GM12878 (cell line): Measurements from ENCODE around the gene POGLUT3. TPM values are rescaled to one million over a fixed set of nuclear protein-coding genes. Genes with fewer than 3 reads are reported as not detected.

Source experiments
- ATAC-seq: fragments of 200-7000 bp; cut with Tn5 transposase; 3 replicates; pipeline ENCODE4 v1.9.1; 2020; ENCODE audit warnings: mild to moderate bottlenecking, moderate library complexity
- BruUV-seq: library from RNA; stranded (reverse); fragments of 400-500 nt; replicated peaks from 2 replicates; lab custom pipeline; 2021; lab: Mats Ljungman, UMichigan
- CTCF ChIA-PET: fragments of 300-600 bp; sonication (Branson Sonifier 250); formaldehyde crosslinking; extraction: SDS; loops from one replicate; lab custom pipeline; 2021; ENCODE audit warnings: inconsistent platforms; lab: Yijun Ruan, JAX
- POLR2A ChIA-PET: fragments of 350-600 bp; formaldehyde crosslinking; extraction: SDS; loops from one replicate; lab custom pipeline; 2021; ENCODE audit warnings: inconsistent platforms; lab: Charles Lee
- RAD21 ChIA-PET: fragments of 300-600 bp; sonication (Branson Sonifier 250); formaldehyde crosslinking; loops from one replicate; lab custom pipeline; 2023; ENCODE audit warnings: antibody characterized with exemption; ENCODE audit not compliant: unreplicated experiment; lab: Charles Lee
- SMC1A ChIA-PET: fragments of 300-600 bp; sonication (Branson Sonifier 250); formaldehyde crosslinking; loops from one replicate; lab custom pipeline; 2023; ENCODE audit not compliant: unreplicated experiment, uncharacterized antibody; lab: Charles Lee
- DNase-seq: peaks from one replicate; pipeline ENCODE4 v3.0.0-alpha.2; 2011; ENCODE audit warnings: low read depth, low spot score
- FAIRE-seq: peaks from 3 replicates; lab custom pipeline; 2011; peaks lifted over from hg19 to GRCh38; lab: Jason Lieb, UNC
- H2AFZ ChIP-seq: 2 replicates; pipeline ENCODE4 v1.6.0; 2011; ENCODE audit warnings: low read depth, low read length, control low read depth; ENCODE audit not compliant: control insufficient read depth
- H3K27ac ChIP-seq: 2 replicates; pipeline ENCODE4 v1.5.1; 2011; ENCODE audit warnings: control low read depth; ENCODE audit not compliant: control insufficient read depth, insufficient read depth
- H3K27me3 ChIP-seq, 2 experiments: replicated peaks in 1 of 2; 2 replicates each; pipeline versions ENCODE4 v1.6.0 to v1.6.1; 2011; ENCODE audit warnings: low read length in 1 of 2; ENCODE audit not compliant: control insufficient read depth in 2 of 2, insufficient read depth in 2 of 2
- H3K36me3 ChIP-seq, 2 experiments: 2 replicates each; pipeline ENCODE4 v1.5.1; 2011; ENCODE audit warnings: low read length in 1 of 2; ENCODE audit not compliant: control insufficient read depth in 2 of 2, insufficient read depth in 2 of 2
- H3K4me1 ChIP-seq: 2 replicates; pipeline ENCODE4 v1.6.1; 2011; ENCODE audit warnings: mild to moderate bottlenecking, low read length, moderate library complexity, mixed read lengths; ENCODE audit not compliant: control insufficient read depth, insufficient read depth
- H3K4me2 ChIP-seq: 2 replicates; pipeline ENCODE4 v1.6.0; 2011; ENCODE audit warnings: control low read depth; ENCODE audit not compliant: control insufficient read depth, insufficient read depth
- H3K4me3 ChIP-seq: fragments of 200-600 bp; sonication (generic); 2 replicates; pipeline ENCODE4 v1.5.1; 2016
- H3K79me2 ChIP-seq: 2 replicates; pipeline ENCODE4 v1.6.0; 2011; ENCODE audit warnings: low read length; ENCODE audit not compliant: control insufficient read depth, insufficient read depth
- H3K9ac ChIP-seq: 2 replicates; pipeline ENCODE4 v1.8.0; 2011; ENCODE audit warnings: low read length, control low read depth, mixed read lengths; ENCODE audit not compliant: control insufficient read depth, insufficient read depth
- H3K9me3 ChIP-seq: replicated peaks from 3 replicates; pipeline ENCODE4 v1.5.1; 2011; ENCODE audit warnings: mild to moderate bottlenecking, low read length; ENCODE audit not compliant: control insufficient read depth, insufficient read depth
- H4K20me1 ChIP-seq: 2 replicates; pipeline ENCODE4 v1.6.0; 2011; ENCODE audit not compliant: control insufficient read depth, insufficient read depth
- BMI1 ChIP-seq: fragments of 450-650 bp; IDR thresholded peaks from 2 replicates; pipeline ENCODE4 v1.6.1; 2016; ENCODE audit warnings: mild to moderate bottlenecking, moderate library complexity, borderline replicate concordance
- EGR1 ChIP-seq, 2 experiments: IDR thresholded peaks; 1 replicate in 1 of 2; 2 replicates in 1 of 2; pipeline ENCODE4 v1.6.1; 2011 to 2012; ENCODE audit warnings: low read depth in 2 of 2, low read length in 2 of 2, borderline replicate concordance in 1 of 2, mild to moderate bottlenecking in 1 of 2, moderate library complexity in 1 of 2
- MTA2 ChIP-seq: fragments of 450-650 bp; IDR thresholded peaks from 2 replicates; pipeline ENCODE4 v1.6.1; 2016; ENCODE audit warnings: low read depth, mild to moderate bottlenecking, moderate library complexity
- MYB ChIP-seq: fragments of 150-350 bp; IDR thresholded peaks from 2 replicates; pipeline ENCODE4 v1.6.1; 2014; ENCODE audit warnings: mild to moderate bottlenecking, low read depth, low read length, borderline replicate concordance
- NFYA ChIP-seq: IDR thresholded peaks from 2 replicates; pipeline ENCODE4 v1.6.1; 2011; ENCODE audit warnings: low read depth, mild to moderate bottlenecking, low read length, improper control_type of control experiment, borderline replicate concordance
- NR2C2 ChIP-seq: IDR thresholded peaks from 2 replicates; pipeline ENCODE4 v1.6.1; 2011; ENCODE audit warnings: borderline replicate concordance, low read depth; ENCODE audit not compliant: control insufficient read depth, insufficient read length
- RFX5 ChIP-seq: IDR thresholded peaks from 2 replicates; pipeline ENCODE4 v1.6.1; 2011; ENCODE audit warnings: low read depth, low read length, improper control_type of control experiment
- RUNX3 ChIP-seq: IDR thresholded peaks from 2 replicates; pipeline ENCODE4 v1.6.1; 2012; ENCODE audit warnings: low read length, inconsistent platforms
- WGBS: methylation state at CpG from one replicate; pipeline ENCODE4 v1.1.6; 2016; ENCODE audit warnings: low lambda C conversion rate; ENCODE audit not compliant: insufficient replicate concordance, insufficient coverage; ENCODE audit errors: missing lambda C conversion rate; 5-methylcytosine and 5-hydroxymethylcytosine counted together
- in situ Hi-C: fragments of 300-500 bp; cut with MboI; formaldehyde crosslinking; loops from 9 replicates; pipeline ENCODE4 v1.14.3; 2018; ENCODE audit warnings: mixed read lengths
- intact Hi-C: fragments of 100-400 bp; cut with micrococcal nuclease; formaldehyde crosslinking; loops from one replicate; pipeline ENCODE4 v1.14.2; 2022; ENCODE audit not compliant: unreplicated experiment
- polyA plus RNA-seq, 11 experiments: library from polyadenylated mRNA; depleted of rRNA in 4 of 11; unstranded in 6 of 11; stranded (reverse) in 5 of 11; fragments of >200 nt; fragmentation: Nextera tagmentation in 4 of 11; fragmentation: Illumina TruSeq in 1 of 11; extraction: Ambion mirVana in 4 of 11; extraction: Trizol in 1 of 11; gene quantifications; 1 replicate in 1 of 11; 2 replicates in 10 of 11; pipeline versions ENCODE4 v1.2.1 to v1.2.3, GENCODE V29; 2011 to 2016; ENCODE audit warnings: inconsistent platforms in 2 of 11, missing spikeins in 2 of 11, low read depth in 1 of 11
- total RNA-seq, 4 experiments: library from RNA; depleted of rRNA in 3 of 4; stranded (reverse); fragments of >200 nt in 3 of 4; fragmentation: Illumina TruSeq in 1 of 4; extraction: Trizol in 1 of 4; gene quantifications; 2 replicates each; pipeline versions ENCODE4 v1.2.1 to v1.2.3, GENCODE V29; 2013 to 2021
- TF ChIP-seq, protein P1 (sequence below): fragments of 450-650 bp; IDR thresholded peaks from 2 replicates; pipeline ENCODE4 v1.6.1; 2016; ENCODE audit warnings: mild to moderate bottlenecking, moderate library complexity, borderline replicate concordance

POGLUT3 gene
- total and polyA plus RNA-seq, 10 of the 15 experiments (the other 5 are each of a cell fraction or from before 2014, with no cell fraction given), result 3.7 to 21.5 (median 12.9) TPM

- Histone ChIP-seq H3K9me3 (no peaks in the 10 kb centered on the region), H3K36me3 (no peaks in the 10 kb centered on the region), H3K9ac (no peak overlapping the region), H3K4me1 (no peaks in the 10 kb centered on the region), H3K27ac (no peak overlapping the region), H3K4me2 (0 out of 2 replicates have a peak overlapping the region, but pooled peaks have one; percentile 44), H3K27me3 (no peaks in the 10 kb centered on the region), H4K20me1 (no peaks in the 10 kb centered on the region)
- POLR2A ChIA-PET, result interaction anchor here (0.7 to 1.3 kb wide), 4 partner anchors 46 to 125 kb away, joined by 3 to 4 read pairs (median 3); no protein-coding TSS in a partner anchor
- RAD21 ChIA-PET, result interaction anchor here (1.1 to 2.3 kb wide), 5 partner anchors 63 to 154 kb away, joined by 3 to 12 read pairs (median 4); no protein-coding TSS in a partner anchor
- BruUV-seq, result no TSS peak
- ATAC-seq (no peak), FAIRE-seq (no peak)
- SMC1A ChIA-PET, result interaction anchor here (0.6 to 3.5 kb wide), 12 partner anchors 15 to 373 kb away, joined by 3 to 16 read pairs (median 3); partner anchors contain the start of gene C11orf65
- intact Hi-C loops (loop anchor here (10.0 kb wide), 1 partner anchor 271 kb away; the partner anchor contains the start of genes ATM and NPAT), in situ Hi-C loops (no loop called here)
- 100% methylated on average over 3 of the region's 3 CpGs for WGBS
- no peak for TF ChIP-seq NR2C2
- TF ChIP-seq, all 136 proteins: peak for 0
- Histone ChIP-seq H3K4me3 (no peak overlapping the region), H3K79me2 (peaks cover 12% of the 10 kb centered on the region), H2AFZ (no peak overlapping the region)
- no peak for DNase-seq
- CTCF ChIA-PET, result interaction anchor here (0.6 to 1.3 kb wide), 3 partner anchors 22 to 150 kb away, joined by 3 to 6 read pairs (median 5); no protein-coding TSS in a partner anchor
These were observed 2.9 kb downstream of the POGLUT3 start for GRCh38 chr11:108495326-108495725.

- H3K4me1 ChIP-seq, result no peaks in the 10 kb centered on the region
- H4K20me1 ChIP-seq, result no peaks in the 10 kb centered on the region
- no peak overlapping the region for H3K4me2 ChIP-seq
- POLR2A ChIA-PET, result interaction anchor here (0.6 to 1.3 kb wide), 2 partner anchors 13 to 14 kb away, joined by 3 to 4 read pairs; no protein-coding TSS in a partner anchor
- SMC1A ChIA-PET, result interaction anchor here (0.8 to 3.5 kb wide), 6 partner anchors 10 to 138 kb away, joined by 3 to 16 read pairs (median 4); partner anchors contain the start of genes C11orf65 and EXPH5
- ATAC-seq, result no peak
- CTCF ChIA-PET, result interaction anchor here (1.8 kb wide), 1 partner anchor 154 kb away, joined by 7 read pairs; no protein-coding TSS in a partner anchor
- H2AFZ ChIP-seq, result no peak overlapping the region
- peaks cover 12% of the 10 kb centered on the region for H3K79me2 ChIP-seq
- no peak for DNase-seq
- 99% methylated on average over 6 of the region's 6 CpGs for WGBS
- H3K27ac ChIP-seq, result no peak overlapping the region
- H3K36me3 ChIP-seq, result 0 out of 4 replicates have a peak, but pooled peaks cover 0 to 6% of the 10 kb centered on the region in 2 experiments
- RAD21 ChIA-PET, result interaction anchor here (0.7 to 1.3 kb wide), 2 partner anchors 26 to 152 kb away, joined by 3 read pairs; no protein-coding TSS in a partner anchor
- intact Hi-C loops (loop anchor here (10.0 kb wide), 1 partner anchor 269 kb away; the partner anchor contains the start of genes ATM and NPAT), in situ Hi-C loops (no loop called here)
- no TSS peak for BruUV-seq
- no peaks in the 10 kb centered on the region for H3K27me3 ChIP-seq
- H3K9ac ChIP-seq, result no peak overlapping the region
- FAIRE-seq, result no peak
- no peak overlapping the region for H3K4me3 ChIP-seq
- no peaks in the 10 kb centered on the region for H3K9me3 ChIP-seq
- TF ChIP-seq MTA2 (no peak), RUNX3 (no peak), BMI1 (no peak), MYB (no peak), NFYA (no peak), EGR1 (IDR thresholded peaks at IDR 0.05; ENCODE audit: borderline replicate concordance in 1 of 2, low read depth in 2 of 2, low read length in 2 of 2) (no peak), RFX5 (no peak)
- TF ChIP-seq, protein P1, sequence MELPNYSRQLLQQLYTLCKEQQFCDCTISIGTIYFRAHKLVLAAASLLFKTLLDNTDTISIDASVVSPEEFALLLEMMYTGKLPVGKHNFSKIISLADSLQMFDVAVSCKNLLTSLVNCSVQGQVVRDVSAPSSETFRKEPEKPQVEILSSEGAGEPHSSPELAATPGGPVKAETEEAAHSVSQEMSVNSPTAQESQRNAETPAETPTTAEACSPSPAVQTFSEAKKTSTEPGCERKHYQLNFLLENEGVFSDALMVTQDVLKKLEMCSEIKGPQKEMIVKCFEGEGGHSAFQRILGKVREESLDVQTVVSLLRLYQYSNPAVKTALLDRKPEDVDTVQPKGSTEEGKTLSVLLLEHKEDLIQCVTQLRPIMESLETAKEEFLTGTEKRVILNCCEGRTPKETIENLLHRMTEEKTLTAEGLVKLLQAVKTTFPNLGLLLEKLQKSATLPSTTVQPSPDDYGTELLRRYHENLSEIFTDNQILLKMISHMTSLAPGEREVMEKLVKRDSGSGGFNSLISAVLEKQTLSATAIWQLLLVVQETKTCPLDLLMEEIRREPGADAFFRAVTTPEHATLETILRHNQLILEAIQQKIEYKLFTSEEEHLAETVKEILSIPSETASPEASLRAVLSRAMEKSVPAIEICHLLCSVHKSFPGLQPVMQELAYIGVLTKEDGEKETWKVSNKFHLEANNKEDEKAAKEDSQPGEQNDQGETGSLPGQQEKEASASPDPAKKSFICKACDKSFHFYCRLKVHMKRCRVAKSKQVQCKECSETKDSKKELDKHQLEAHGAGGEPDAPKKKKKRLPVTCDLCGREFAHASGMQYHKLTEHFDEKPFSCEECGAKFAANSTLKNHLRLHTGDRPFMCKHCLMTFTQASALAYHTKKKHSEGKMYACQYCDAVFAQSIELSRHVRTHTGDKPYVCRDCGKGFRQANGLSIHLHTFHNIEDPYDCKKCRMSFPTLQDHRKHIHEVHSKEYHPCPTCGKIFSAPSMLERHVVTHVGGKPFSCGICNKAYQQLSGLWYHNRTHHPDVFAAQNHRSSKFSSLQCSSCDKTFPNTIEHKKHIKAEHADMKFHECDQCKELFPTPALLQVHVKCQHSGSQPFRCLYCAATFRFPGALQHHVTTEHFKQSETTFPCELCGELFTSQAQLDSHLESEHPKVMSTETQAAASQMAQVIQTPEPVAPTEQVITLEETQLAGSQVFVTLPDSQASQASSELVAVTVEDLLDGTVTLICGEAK, result no peak
These were observed 4.0 kb downstream of the POGLUT3 start for GRCh38 chr11:108494182-108494581.
